NCI-H748 treated with DMSO at 0.1 percent for 48 hours (cell line): ENCODE measurements around the gene TBC1D14.
"Not testable (repeated sequence)": the region's sequence is repeated elsewhere in the genome, so short reads cannot be mapped to it uniquely, and the experiment has no call there.

Source experiments
- DNase-seq: peaks from one replicate; lab custom pipeline; 2025; lab: John Stamatoyannopoulos, UW

Gene TBC1D14

GRCh38 chr4:6972911-6973310, 63.3 kb downstream of the TBC1D14 start:
- DNase-seq = no peak

GRCh38 chr4:6974138-6974848, 64.7 kb downstream of the TBC1D14 start:
- DNase-seq = peak; percentile 4

GRCh38 chr4:6977846-6978245, 68.2 kb downstream of the TBC1D14 start:
- DNase-seq = not testable (repeated sequence)

- DNase-seq = no peak
These were observed 74.0 kb downstream of the TBC1D14 start for GRCh38 chr4:6983544-6984142.

GRCh38 chr4:6984612-6985425, 75.2 kb downstream of the TBC1D14 start:
- DNase-seq = no peak

GRCh38 chr4:6986072-6986780, 76.6 kb downstream of the TBC1D14 start:
- DNase-seq = no peak

- peak; percentile 66 for DNase-seq
These were observed 77.4 kb downstream of the TBC1D14 start for GRCh38 chr4:6986781-6987587.

GRCh38 chr4:6987588-6987961, 77.9 kb downstream of the TBC1D14 start:
- no peak for DNase-seq

GRCh38 chr4:6988016-6988715, 78.5 kb downstream of the TBC1D14 start:
- DNase-seq = no peak

- no peak for DNase-seq
These were observed 79.8 kb downstream of the TBC1D14 start for GRCh38 chr4:6989331-6989923.

GRCh38 chr4:6990661-6991060, 81.0 kb downstream of the TBC1D14 start:
- no peak for DNase-seq

- DNase-seq = no peak
These were observed 81.6 kb downstream of the TBC1D14 start for GRCh38 chr4:6991249-6991648.

- no peak for DNase-seq
These were observed 82.3 kb downstream of the TBC1D14 start for GRCh38 chr4:6991771-6992557.

GRCh38 chr4:6992728-6993677, 83.4 kb downstream of the TBC1D14 start:
- DNase-seq = peak; percentile 26

GRCh38 chr4:6996481-6996880, 86.9 kb downstream of the TBC1D14 start:
- no peak for DNase-seq

- DNase-seq = no peak
These were observed 89.8 kb downstream of the TBC1D14 start for GRCh38 chr4:6999172-7000086.

GRCh38 chr4:7000421-7001176, 91.0 kb downstream of the TBC1D14 start:
- DNase-seq = no peak
